ENCODE results near the gene MSLN. TPM values are rescaled to one million over a fixed set of nuclear protein-coding genes. Genes with fewer than 3 reads are reported as not detected.

The MSLN gene
- total and polyA plus RNA-seq, 2 of the 13 experiments (the other 11 are each of a cell fraction or from before 2014, with no cell fraction given): 2.0 to 2.3 TPM

DNA sequence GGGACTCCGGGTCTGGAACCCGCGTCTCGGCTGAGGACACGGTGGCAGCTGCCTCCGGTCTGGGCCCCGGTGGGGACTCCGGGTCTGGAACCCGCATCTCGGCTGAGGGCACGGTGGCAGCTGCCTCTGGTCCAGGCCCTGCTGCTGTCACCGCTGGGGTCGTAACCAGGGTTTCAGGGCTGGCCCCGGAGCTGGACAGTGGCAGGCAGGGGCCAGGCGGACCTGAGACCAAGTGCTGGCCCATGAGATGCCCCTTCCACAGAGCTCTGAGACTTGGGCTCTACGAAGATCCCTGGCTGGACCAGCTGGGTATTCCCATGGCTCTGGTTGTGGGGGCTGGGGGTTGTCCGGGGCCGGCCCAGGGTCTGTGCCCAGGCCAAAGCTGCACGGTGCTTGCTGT, 23.9 kb downstream of the MSLN start:
- Histone ChIP-seq H3K27me3 (ENCODE audit: control insufficient read depth in 1 of 2, insufficient read depth in 2 of 2, low read length in 2 of 2) (peaks cover 11 to 36% of the 10 kb centered on the region in 2 experiments; a peak in 4 of 5 replicates), H3K4me3 (replicated peaks in 1 of 3; ENCODE audit: insufficient read depth in 1 of 3, low read depth in 2 of 3, low read length in 3 of 3) (no peak overlapping the region), H3K9ac (ENCODE audit: insufficient read depth, low read depth, low read length) (no peak overlapping the region), H2AFZ (ENCODE audit: low read length) (no peak overlapping the region), H3K4me1 (ENCODE audit: insufficient read depth, low read length) (peaks cover 11% of the 10 kb centered on the region), H3K27ac (ENCODE audit: extremely low read length, insufficient read depth, low read length) (no peak overlapping the region), H4K20me1 (ENCODE audit: insufficient read depth, low read length) (no peaks in the 10 kb centered on the region), H3K79me2 (ENCODE audit: insufficient read depth, low read length) (peaks cover 3% of the 10 kb centered on the region), H3K36me3 (replicated peaks in 1 of 2; ENCODE audit: control insufficient read depth in 1 of 2, insufficient read depth in 2 of 2, low read length in 2 of 2) (0 out of 5 replicates have a peak, but pooled peaks cover 0 to 6% of the 10 kb centered on the region in 2 experiments), H3K4me2 (ENCODE audit: low read depth, low read length) (no peak overlapping the region), H3K9me3 (ENCODE audit: low read length) (no peaks in the 10 kb centered on the region)
- intact Hi-C loops (cut with micrococcal nuclease; ENCODE audit: unreplicated experiment): no loop called here
- ATAC-seq (no peak), DNase-seq (ENCODE audit: low spot score) (no peak), FAIRE-seq (no peak)
- no CpG with 5 or more reads among the region's 19 CpGs for WGBS (ENCODE audit: low lambda C conversion rate)
- POLR2A ChIA-PET: interaction anchor here (0.9 to 2.0 kb wide), 2 partner anchors 23 to 72 kb away, joined by 3 to 5 read pairs; partner anchors contain the start of gene MSLN
- in situ Hi-C loops (cut with HindIII; ENCODE audit: extremely low pct_ligation_motif_present, low pct_unique_long_range_greater_than_20kb): no loop called here
- no TSS peak for BruUV-seq (replicated peaks)
- CTCF ChIA-PET (ENCODE audit: low intra/inter-chr PET ratio, low total read pairs): interaction anchor here (2.2 kb wide), 1 partner anchor 72 kb away, joined by 13 read pairs; no protein-coding TSS in a partner anchor
- no peak for TF ChIP-seq ZNF782 (CRISPR knock-in tag; IDR thresholded peaks at IDR 0.05; ENCODE audit: borderline replicate concordance)
- TF ChIP-seq ZNF619 (CRISPR knock-in tag; IDR thresholded peaks at IDR 0.05): no peak
- TF ChIP-seq ZNF503 (CRISPR knock-in tag; IDR thresholded peaks at IDR 0.05): no peak
- TF ChIP-seq ZSCAN22 (CRISPR knock-in tag; IDR thresholded peaks at IDR 0.05): no peak
- TF ChIP-seq CBFB (CRISPR knock-in tag; IDR thresholded peaks at IDR 0.05): no peak
- no peak for TF ChIP-seq ZNF326 (CRISPR knock-in tag; IDR thresholded peaks at IDR 0.05; ENCODE audit: borderline replicate concordance)
- TF ChIP-seq AGO2 (optimal IDR thresholded peaks at IDR 0.05; ENCODE audit: low read depth, low read length): peak; percentile 50

Data from HepG2 (cell line).